GM21515 (cell line): ENCODE measurements around the gene PODN.

ENCODE experiments used
- ATAC-seq: cut with Tn5 transposase; IDR thresholded peaks from one replicate; pipeline ENCODE4 v1.9.1; 2021; ENCODE audit not compliant: unreplicated experiment

Gene PODN

GRCh38 chr1:53130598-53130877, 68.5 kb downstream of the PODN start:
- no peak for ATAC-seq

GRCh38 chr1:53130878-53131589, 69.0 kb downstream of the PODN start:
- ATAC-seq: no peak

GRCh38 chr1:53131590-53131938, 69.6 kb downstream of the PODN start:
- no peak for ATAC-seq

DNA sequence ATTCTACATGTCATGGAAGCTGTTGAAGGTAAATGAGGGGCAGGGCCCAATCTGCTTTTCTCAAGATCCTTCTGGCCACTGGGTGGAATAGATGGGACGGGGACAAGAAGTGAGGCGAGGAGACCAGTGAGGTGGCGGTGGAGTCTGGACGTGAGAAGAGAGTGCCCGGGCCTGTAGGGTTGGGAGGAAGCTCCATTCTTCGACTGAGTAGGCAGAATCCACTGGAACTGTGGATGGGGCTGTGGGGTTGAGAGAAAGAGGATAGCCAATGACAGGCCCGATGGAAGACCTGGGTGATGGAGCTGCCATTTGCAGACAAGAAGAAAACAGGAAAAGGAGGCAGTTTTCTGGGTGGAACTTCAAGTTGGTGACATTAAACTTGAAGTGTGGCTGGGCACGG, 70.2 kb downstream of the PODN start:
- no peak for ATAC-seq

- ATAC-seq: no peak
Measured at GRCh38 chr1:53133261-53134041, 71.4 kb downstream of the PODN start.

DNA sequence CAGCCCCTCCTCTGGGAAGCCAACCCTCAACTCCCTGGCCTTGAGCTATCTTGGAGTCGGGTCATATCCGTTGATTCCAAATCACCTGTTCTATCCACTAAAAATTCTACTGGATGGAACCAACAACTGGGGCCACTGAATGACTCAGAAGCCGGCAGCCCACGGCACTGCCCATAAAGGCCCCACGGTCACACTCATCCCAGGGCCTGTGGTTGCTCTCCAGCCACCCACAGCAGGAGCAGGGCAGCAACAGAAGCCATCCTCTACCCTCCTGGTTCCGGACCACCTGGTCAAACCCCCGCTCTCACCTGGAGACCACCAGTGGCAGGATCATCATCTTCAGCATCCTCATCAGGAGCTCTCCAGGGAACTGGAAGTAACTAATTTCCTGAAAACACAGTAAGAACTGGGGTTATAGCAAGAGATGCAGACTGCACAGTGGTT, 72.1 kb downstream of the PODN start:
- ATAC-seq: no peak
